Measurements from ENCODE around the gene PSMA5.
A peak's percentile ranks its signal among the peaks of the same experiment; 100 is the strongest.
"Not testable (repeated sequence)": the region's sequence is repeated elsewhere in the genome, so short reads cannot be mapped to it uniquely, and the experiment has no call there.

PSMA5 gene

GRCh38 chr1:109426281-109427170, at the start of gene PSMA5:
PSMA5 (minus strand) TSS chr1:109426448; CDS start chr1:109426330, 118 bp downstream.
- DNase-seq, result peak; percentile 98 to 99 (median 99)

GRCh38 chr1:109475261-109475660, 49.0 kb upstream of the PSMA5 start:
- no peak for DNase-seq

DNA sequence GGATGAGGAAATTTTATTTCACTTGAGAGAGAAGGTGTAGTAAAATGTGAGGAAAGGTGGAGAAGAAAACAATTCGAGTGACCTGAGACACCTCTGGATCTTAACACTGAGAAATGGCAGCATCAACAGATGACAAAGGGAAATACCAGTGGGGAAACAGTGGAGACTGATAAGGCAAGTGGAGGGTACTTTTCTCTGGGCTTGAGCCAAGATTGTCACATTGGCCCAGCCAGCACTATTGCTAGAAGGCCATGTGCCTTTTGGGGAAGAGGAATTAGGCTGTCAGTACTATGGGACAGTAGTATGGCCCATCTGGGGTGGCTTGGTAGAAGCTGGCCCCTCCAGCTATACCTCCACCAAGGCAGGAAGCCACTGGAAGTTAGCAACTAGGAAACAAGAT, 48.4 kb upstream of the PSMA5 start:
- DNase-seq, result peak in 2 of 3 donors; percentile 23 to 55

DNA sequence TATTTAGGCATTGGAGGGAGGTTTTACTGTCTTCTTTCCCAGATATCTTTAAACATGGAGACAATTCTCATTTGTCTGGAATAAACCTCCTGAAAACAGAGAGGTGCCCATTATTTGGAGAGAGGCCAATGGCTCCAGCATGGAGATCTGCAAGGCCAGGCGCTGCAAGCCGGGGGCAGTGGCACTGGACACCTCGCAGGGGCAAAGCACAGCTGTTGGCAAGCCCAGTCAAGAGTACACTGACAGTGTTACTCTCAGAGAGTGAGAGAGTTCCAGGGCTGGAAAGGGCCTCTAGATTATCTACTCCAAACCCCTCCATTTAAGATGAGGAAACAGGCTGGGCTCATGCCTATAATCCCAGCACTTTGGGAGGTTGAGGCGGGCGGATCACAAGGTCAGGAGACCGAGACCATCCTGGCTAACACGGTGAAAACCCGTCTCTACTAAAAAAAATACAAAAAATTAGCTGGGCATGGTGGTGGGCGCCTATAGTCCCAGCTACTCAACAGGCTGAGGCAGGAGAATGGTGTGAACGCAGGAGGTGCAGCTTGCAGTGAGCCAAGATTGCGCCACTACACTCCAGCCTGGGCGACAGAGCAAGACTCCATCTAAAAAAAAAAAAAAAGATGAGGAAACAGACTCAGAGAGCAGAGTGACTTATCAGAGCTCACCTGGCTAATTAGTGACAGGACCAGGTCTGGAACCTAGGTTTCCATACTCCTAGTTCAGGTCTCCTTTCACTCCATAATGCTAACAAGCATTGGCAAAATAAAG, 47.2 kb upstream of the PSMA5 start:
- DNase-seq, result not testable (repeated sequence)

DNA sequence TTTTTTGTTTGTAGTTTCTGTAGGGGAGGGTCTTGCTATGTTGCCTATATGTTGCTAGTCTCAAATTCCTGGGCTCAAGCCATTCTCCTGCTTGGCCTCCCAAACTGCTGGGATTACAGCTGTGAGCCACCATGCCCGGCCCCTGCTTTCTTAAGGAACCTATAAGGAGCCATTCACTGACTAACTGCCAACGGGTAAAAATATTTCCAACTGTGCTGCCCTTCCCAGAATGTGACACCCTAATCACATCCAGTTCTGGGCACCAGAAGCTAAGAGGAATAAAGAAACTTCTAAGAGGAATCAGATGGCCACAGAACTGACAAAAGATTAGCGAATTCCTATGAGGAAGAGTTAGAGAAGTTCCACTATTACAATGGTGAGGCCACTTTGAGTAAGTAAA, 46.5 kb upstream of the PSMA5 start:
- no peak for DNase-seq

DNA sequence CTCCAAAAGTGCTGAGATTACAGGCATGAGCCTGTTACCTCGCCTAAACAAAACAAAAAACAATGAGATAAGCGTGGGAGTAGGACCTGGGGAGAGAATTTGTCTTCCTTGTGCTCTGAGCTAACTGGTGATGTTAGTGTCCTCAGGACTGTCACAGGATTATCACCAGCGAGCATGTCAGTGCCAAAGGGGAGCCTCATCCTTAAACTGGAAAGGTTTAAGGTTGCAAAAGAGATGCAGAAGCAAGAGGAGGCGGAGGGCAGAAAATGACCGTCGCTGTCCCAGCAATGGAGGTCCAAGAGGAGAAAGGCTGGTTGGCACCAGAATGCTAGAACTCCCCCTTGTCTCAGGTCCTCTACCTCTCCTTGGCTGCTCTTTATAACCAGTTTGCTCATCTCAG, 44.0 kb upstream of the PSMA5 start:
- no peak for DNase-seq

- DNase-seq, result no peak
These were observed 42.7 kb upstream of the PSMA5 start for GRCh38 chr1:109468903-109469302.

- no peak for DNase-seq
These were observed 41.8 kb upstream of the PSMA5 start for GRCh38 chr1:109468061-109468460.

DNA sequence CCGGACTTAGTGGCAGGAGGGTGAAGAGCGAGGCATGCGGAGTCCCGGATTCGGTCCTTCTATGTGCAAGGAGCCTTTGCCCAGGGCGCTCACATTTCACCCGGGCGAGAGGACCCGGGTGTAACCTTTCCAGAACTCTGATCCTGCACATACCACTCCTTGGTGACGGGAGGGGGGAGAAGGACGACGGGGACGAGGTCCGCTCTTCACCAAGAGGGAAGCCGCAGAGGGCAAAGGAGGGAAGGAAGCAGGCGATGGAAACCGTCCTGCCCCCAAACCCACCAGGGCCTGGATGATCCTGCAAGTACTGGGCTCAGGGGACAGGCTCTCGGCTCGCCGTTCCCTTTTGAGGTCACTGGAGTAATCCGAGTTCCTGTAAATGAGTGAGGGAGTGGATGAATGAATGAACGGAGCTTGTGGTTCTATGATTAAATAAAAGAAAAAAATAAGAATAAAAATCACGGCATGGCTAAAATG, 41.1 kb upstream of the PSMA5 start:
- DNase-seq, result no peak

DNA sequence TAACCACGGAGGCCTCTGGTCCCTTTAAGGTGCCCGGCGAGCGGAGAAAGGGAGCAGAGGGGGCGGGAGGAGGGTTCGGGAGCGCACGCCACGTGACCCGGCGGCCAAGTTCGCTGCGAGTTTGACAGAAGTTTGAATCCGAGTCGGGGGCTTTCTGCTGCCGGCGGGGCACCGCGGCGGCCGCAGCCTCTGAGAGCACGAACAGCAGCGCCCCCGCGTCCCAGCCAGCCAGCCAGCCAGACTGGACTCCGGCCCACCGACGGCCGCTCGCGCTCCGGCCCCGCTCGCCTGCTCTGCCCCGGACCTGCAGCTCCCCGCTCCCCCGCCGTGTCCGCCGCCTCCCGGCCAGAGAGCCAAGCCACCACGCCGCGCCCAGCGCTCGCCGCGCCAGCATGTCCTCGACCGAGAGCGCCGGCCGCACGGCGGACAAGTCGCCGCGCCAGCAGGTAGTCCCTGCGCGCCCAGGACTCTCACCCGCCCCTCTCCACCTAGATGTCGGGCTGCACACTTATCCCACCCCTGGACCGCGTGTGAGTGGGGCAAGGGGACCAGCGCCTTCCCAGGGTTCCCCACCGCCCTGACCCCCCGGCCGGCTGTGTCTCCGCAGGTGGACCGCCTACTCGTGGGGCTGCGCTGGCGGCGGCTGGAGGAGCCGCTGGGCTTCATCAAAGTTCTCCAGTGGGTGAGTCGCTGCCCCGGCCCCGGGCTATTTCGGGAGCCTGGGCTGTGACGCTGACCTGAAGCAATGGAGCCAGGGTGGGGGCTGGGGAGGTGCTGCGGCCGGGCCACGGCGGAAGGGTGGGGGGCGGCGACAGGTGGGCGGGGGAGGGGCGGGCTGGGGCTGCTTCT, 40.4 kb upstream of the PSMA5 start, which contains the start of gene SYPL2:
Gene SYPL2, plus strand, starts transcription at position 95 of the 849 bp plus-strand sequence. Its CDS starts 298 bp downstream, at position 393.
- DNase-seq, result peak; percentile 36 to 65 (median 39)

DNA sequence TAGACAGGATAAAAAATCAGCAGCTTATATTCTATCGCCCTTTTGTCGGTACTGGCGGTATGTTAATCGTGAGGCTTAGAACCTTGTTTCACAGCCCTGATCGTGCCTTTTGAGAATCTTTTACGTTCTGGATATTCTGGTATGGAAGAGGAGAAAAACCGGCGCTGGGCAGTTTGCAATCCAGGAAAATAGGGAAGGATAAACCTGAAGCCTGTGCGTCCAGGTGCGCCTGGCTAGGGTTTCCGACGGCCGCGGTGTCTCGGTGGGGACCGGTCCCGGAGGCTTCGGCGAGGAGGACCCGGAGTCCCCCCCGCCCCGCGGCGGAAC, 39.8 kb upstream of the PSMA5 start:
- DNase-seq, result no peak

GRCh38 chr1:109457819-109458218, 31.6 kb upstream of the PSMA5 start:
- DNase-seq, result no peak

DNA sequence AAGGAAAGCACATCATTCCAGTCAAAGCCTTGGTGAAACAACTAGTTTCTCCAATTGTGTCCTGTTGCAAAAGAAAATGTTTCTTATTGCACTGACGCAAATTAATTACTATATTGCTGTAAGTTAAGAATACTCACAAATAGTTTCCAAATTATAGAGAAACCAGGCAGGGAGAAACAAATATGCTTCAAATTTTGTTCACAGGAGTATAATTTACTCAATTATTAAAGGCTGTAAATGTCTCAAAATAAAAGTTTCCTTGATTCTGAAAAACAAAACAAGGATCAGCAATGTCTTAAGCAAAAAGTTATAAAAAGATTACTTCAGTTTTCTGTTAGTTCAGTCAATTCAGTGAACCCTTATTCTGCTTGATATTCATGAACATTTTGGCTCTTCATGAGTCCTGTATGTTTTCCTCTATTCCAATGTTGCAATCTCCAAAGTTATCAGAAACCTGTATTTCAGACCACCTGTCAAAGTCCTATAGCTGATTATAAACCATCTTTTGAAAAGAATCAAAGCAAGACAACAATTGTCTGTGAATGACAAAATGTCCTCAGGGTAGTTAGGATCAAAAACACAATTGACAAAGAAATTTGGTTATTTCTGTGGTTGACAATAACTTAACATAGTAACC, 28.4 kb upstream of the PSMA5 start:
- DNase-seq, result no peak

- no peak for DNase-seq
These were observed 21.3 kb upstream of the PSMA5 start for GRCh38 chr1:109447524-109447923.

GRCh38 chr1:109445949-109446695, 19.9 kb upstream of the PSMA5 start:
- DNase-seq, result not testable (repeated sequence)

DNA sequence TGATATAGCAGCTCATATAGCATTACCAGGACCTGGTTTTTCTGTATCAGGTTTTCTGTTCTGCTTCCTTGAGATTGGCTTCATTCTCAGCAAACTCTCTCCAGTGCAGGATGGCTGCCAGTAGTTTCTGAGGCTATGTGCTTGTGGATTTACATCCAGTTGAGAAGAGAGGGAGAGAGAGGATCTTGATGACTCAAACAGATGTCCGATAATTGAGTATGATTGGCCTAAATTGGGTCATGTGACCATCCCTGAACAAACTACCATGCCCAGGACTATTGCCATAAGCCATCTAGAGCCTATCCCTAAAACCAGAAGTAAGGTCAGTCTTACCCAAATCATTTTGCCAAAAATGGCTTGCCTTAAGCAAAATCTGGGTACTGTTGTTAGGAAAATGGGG, 18.1 kb upstream of the PSMA5 start:
- no peak for DNase-seq

- DNase-seq, result peak in 2 of 3 donors; percentile 22 to 68
These were observed 17.2 kb upstream of the PSMA5 start for GRCh38 chr1:109443476-109443875.

DNA sequence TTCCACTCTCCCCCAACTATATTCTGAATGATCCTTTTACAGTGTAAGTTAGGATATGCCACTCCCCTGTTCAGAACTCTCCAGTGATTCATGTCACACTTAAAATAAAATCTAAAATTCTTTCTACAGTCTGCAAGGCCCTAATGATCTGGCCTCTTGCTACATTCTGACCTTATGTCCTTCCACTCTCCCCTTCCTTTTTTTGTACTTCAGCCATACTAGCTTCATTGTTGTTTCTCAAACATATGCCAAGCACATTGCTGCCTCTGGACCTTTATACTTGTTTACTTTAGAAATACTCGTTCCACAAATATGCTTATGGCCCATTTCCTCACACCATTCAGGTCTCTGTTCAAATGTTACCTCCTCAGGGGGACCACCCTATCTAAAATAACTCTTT, 14.8 kb upstream of the PSMA5 start:
- peak in 1 of 3 donors; percentile 28 for DNase-seq

- peak; percentile 85 to 94 (median 93) for DNase-seq
These were observed 12.6 kb upstream of the PSMA5 start for GRCh38 chr1:109438798-109439297.

DNA sequence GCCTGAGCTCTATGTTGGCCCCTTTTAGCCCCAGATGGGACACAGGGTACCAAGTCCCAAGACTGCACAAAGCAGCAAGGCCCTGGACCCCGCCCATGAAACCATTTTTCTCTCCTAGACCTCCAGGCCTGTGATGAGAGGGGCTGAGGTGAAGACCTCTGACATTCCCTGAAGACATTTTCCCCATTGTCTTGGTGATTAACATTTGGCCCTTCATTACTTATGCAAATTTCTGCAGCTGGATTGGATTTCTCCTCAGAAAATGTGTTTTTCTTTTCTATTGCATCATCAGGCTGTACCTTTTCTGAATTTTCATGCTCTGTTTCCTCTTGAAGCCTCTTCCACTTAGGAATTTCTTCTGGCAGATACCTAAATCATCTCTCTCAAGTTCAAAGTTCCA, 8.2 kb upstream of the PSMA5 start:
- DNase-seq, result no peak

GRCh38 chr1:109433322-109433721, 7.1 kb upstream of the PSMA5 start:
- peak; percentile 54 to 65 (median 59) for DNase-seq

Measured in suppressor macrophage treated with lipopolysaccharide for 1 hour (primary cell).